ENCODE data around the gene RMDN2. TPM values are rescaled to one million over a fixed set of nuclear protein-coding genes. Genes with fewer than 3 reads are reported as not detected.

The RMDN2 gene
- total RNA-seq, 1 donor from 2014 or later = 21.9 TPM

GRCh38 chr2:37893327-37893726, 31.8 kb upstream of the RMDN2 start:
- Histone ChIP-seq H3K27ac (peak overlapping the region; percentile 50), H3K27me3 (ENCODE audit: low read depth) (no peaks in the 10 kb centered on the region), H3K9me3 (no peaks in the 10 kb centered on the region), H3K36me3 (no peaks in the 10 kb centered on the region), H3K4me1 (peaks cover 49% of the 10 kb centered on the region), H3K4me3 (no peak overlapping the region)
- intact Hi-C loops (cut with DNase I) = no loop called here
- TF ChIP-seq CTCF (IDR thresholded peaks at IDR 0.05) = no peak
- DNase-seq (no peak), ATAC-seq (peak in 1 of 2 donors; percentile 7)

- intact Hi-C loops (cut with DNase I) = no loop called here
- no peaks in the 10 kb centered on the region for H3K36me3 ChIP-seq
- peaks cover 49% of the 10 kb centered on the region for H3K4me1 ChIP-seq
- H3K4me3 ChIP-seq = no peak overlapping the region
- H3K27ac ChIP-seq = no peak overlapping the region
- no peaks in the 10 kb centered on the region for H3K27me3 ChIP-seq (ENCODE audit: low read depth)
- DNase-seq = no peak
- no peak for TF ChIP-seq CTCF (IDR thresholded peaks at IDR 0.05)
- no peaks in the 10 kb centered on the region for H3K9me3 ChIP-seq
- peak; percentile 31 for ATAC-seq
Observed at GRCh38 chr2:37894047-37894446, 31.0 kb upstream of the RMDN2 start.

GRCh38 chr2:37894601-37895000, 30.5 kb upstream of the RMDN2 start:
- Histone ChIP-seq H3K36me3 (no peaks in the 10 kb centered on the region), H3K4me1 (peaks cover 49% of the 10 kb centered on the region), H3K27ac (no peak overlapping the region), H3K4me3 (no peak overlapping the region), H3K27me3 (ENCODE audit: low read depth) (no peaks in the 10 kb centered on the region), H3K9me3 (no peaks in the 10 kb centered on the region)
- intact Hi-C loops (cut with DNase I) = no loop called here
- no peak for ATAC-seq
- TF ChIP-seq CTCF (IDR thresholded peaks at IDR 0.05) = no peak
- no peak for DNase-seq

- ATAC-seq = no peak
- H3K27ac ChIP-seq = no peak overlapping the region
- H3K27me3 ChIP-seq (ENCODE audit: low read depth) = no peaks in the 10 kb centered on the region
- TF ChIP-seq CTCF (IDR thresholded peaks at IDR 0.05) = no peak
- H3K4me3 ChIP-seq = no peak overlapping the region
- H3K9me3 ChIP-seq = no peaks in the 10 kb centered on the region
- H3K4me1 ChIP-seq = peaks cover 49% of the 10 kb centered on the region
- DNase-seq = no peak
- no peaks in the 10 kb centered on the region for H3K36me3 ChIP-seq
- intact Hi-C loops (cut with DNase I) = no loop called here
Observed at GRCh38 chr2:37895140-37895539, 29.9 kb upstream of the RMDN2 start.

- intact Hi-C loops (cut with DNase I) = no loop called here
- H3K27ac ChIP-seq = no peak overlapping the region
- H3K36me3 ChIP-seq = no peaks in the 10 kb centered on the region
- no peaks in the 10 kb centered on the region for H3K9me3 ChIP-seq
- H3K27me3 ChIP-seq (ENCODE audit: low read depth) = no peaks in the 10 kb centered on the region
- peaks cover 43% of the 10 kb centered on the region for H3K4me1 ChIP-seq
- no peak for DNase-seq
- H3K4me3 ChIP-seq = no peak overlapping the region
- ATAC-seq = no peak
- no peak for TF ChIP-seq CTCF (IDR thresholded peaks at IDR 0.05)
Observed at GRCh38 chr2:37896319-37896718, 28.8 kb upstream of the RMDN2 start.

- no peak for DNase-seq
- ATAC-seq = no peak
- intact Hi-C loops (cut with DNase I) = no loop called here
- no peak overlapping the region for H3K27ac ChIP-seq
- no peak overlapping the region for H3K4me3 ChIP-seq
- H3K27me3 ChIP-seq (ENCODE audit: low read depth) = no peaks in the 10 kb centered on the region
- H3K9me3 ChIP-seq = no peaks in the 10 kb centered on the region
- no peaks in the 10 kb centered on the region for H3K36me3 ChIP-seq
- TF ChIP-seq CTCF (IDR thresholded peaks at IDR 0.05) = no peak
- peaks cover 32% of the 10 kb centered on the region for H3K4me1 ChIP-seq
Observed at GRCh38 chr2:37897511-37897910, 27.6 kb upstream of the RMDN2 start.
